ENCODE data around the gene RPL29.

DNA sequence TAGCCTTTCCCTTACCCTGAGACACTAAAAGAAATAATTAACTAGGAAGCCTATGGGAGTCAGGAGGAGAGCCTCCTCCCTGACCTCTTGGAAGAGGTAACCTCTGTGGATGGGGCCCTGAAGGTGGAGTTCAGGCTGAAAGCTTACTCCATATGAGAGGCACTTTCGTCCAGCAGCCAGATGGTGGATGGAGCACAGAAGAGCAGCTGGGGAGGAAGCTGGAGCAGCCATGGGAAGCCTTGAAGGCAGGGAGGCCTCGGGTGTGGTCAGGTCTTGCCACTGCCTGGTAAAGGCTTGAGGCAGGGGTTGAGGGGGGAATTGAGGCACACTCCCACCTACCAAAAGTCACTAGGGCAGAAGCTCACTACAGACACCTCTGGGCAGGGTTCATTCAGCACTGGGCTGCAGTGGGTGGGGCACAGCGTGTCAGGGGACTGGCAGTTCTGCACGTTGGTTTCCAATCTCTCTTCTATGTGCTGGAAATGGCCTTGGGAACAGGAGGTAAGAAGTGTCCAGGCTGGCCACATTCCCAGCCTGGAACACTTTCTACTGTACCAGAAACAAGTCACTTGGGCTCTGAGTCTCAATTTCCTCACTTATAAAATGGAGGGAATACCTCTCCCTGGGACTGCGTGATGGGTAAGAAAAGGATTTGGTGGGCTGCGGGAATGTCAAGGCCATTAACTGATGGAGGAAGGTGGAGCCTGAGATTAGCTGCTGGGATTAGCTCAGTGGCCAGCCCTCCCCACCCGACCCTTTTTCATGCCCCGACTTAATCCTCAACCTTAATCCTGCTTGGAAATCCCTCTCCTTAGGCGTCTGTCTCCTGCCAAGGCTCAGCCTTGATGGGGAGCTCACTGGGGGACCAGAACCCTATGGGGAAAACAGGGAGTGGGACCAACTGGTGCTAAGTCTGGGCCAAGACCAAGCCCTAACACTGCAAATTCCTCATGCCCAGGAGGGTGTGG lies 33.8 kb downstream of the RPL29 start:
- TF ChIP-seq EZH2 (conservative IDR thresholded peaks at IDR 0.05; ENCODE audit: low read depth, low read length), result no peak
- no peak for TF ChIP-seq GATAD1 (CRISPR knock-in tag; IDR thresholded peaks at IDR 0.05)
- no peak for TF ChIP-seq SAFB2 (CRISPR knock-in tag; IDR thresholded peaks at IDR 0.05; ENCODE audit: borderline replicate concordance, low read depth)

Data from HepG2 (cell line).